Mesendoderm (in vitro differentiated cells): Measurements from ENCODE around the gene MINDY2.
A peak's percentile ranks its signal among the peaks of the same experiment; 100 is the strongest.

Experiments used
- DNase-seq: peaks from one replicate; pipeline ENCODE4 v3.0.0; 2013
- H2AK5ac ChIP-seq: 2 replicates; pipeline ENCODE4 v1.6.1; 2013; ENCODE audit warnings: low read length, inconsistent platforms
- H2BK120ac ChIP-seq: 2 replicates; pipeline ENCODE4 v1.6.1; 2013; ENCODE audit warnings: low read depth, mild to moderate bottlenecking, low read length, moderate library complexity, mixed read lengths
- H2BK15ac ChIP-seq: replicated peaks from 2 replicates; pipeline ENCODE4 v1.6.1; 2013; ENCODE audit warnings: low read depth, mild to moderate bottlenecking, moderate library complexity
- H2BK5ac ChIP-seq: 2 replicates; pipeline ENCODE4 v1.6.1; 2013; ENCODE audit warnings: low read length, inconsistent platforms
- H3K18ac ChIP-seq: 2 replicates; pipeline ENCODE4 v1.6.1; 2013; ENCODE audit warnings: mild to moderate bottlenecking, low read length, mixed read lengths
- H3K23ac ChIP-seq: one replicate; pipeline ENCODE4 v1.6.1; 2013; ENCODE audit warnings: low read length
- H3K27ac ChIP-seq: 2 replicates; pipeline ENCODE4 v1.5.1; 2013; ENCODE audit warnings: low read depth, mild to moderate bottlenecking, inconsistent platforms, low read length, moderate library complexity
- H3K27me3 ChIP-seq: 2 replicates; pipeline ENCODE4 v1.6.1; 2013; ENCODE audit warnings: low read length, control low read depth, mild to moderate bottlenecking, inconsistent platforms; ENCODE audit not compliant: insufficient read depth, poor library complexity
- H3K36me3 ChIP-seq: 2 replicates; pipeline ENCODE4 v1.6.1; 2013; ENCODE audit warnings: low read length, inconsistent platforms; ENCODE audit not compliant: control insufficient read depth, insufficient read depth
- H3K4ac ChIP-seq: one replicate; pipeline ENCODE4 v1.6.1; 2013; ENCODE audit warnings: low read depth, mild to moderate bottlenecking, low read length, moderate library complexity
- H3K4me1 ChIP-seq: 2 replicates; pipeline ENCODE4 v1.6.1; 2013; ENCODE audit warnings: low read depth, low read length, inconsistent platforms; ENCODE audit not compliant: control insufficient read depth
- H3K4me2 ChIP-seq: 2 replicates; pipeline ENCODE4 v1.6.1; 2013; ENCODE audit warnings: low read length
- H3K4me3 ChIP-seq: 2 replicates; pipeline ENCODE4 v1.5.1; 2013; ENCODE audit warnings: mild to moderate bottlenecking, low read length
- H3K56ac ChIP-seq: one replicate; pipeline ENCODE4 v1.6.1; 2013; ENCODE audit warnings: low read length
- H3K79me1 ChIP-seq: 2 replicates; pipeline ENCODE4 v1.6.1; 2013; ENCODE audit warnings: low read length, inconsistent platforms
- H3K79me2 ChIP-seq: 2 replicates; pipeline ENCODE4 v1.6.1; 2013; ENCODE audit warnings: mild to moderate bottlenecking, low read length; ENCODE audit not compliant: control insufficient read depth, insufficient read depth
- H3K9ac ChIP-seq: 2 replicates; pipeline ENCODE4 v1.6.1; 2013; ENCODE audit warnings: low read length, inconsistent platforms
- H4K5ac ChIP-seq: one replicate; pipeline ENCODE4 v1.6.1; 2013; ENCODE audit warnings: low read length
- H4K8ac ChIP-seq: one replicate; pipeline ENCODE4 v1.6.1; 2013; ENCODE audit warnings: low read depth, mild to moderate bottlenecking, control low read depth, low read length, moderate library complexity
- WGBS: extraction: QIAGEN DNeasy Blood & Tissue Kit; methylation state at CpG from one replicate; pipeline ENCODE4 v1.1.7; 2013; ENCODE audit warnings: low lambda C conversion rate, missing lambda C conversion rate; ENCODE audit not compliant: insufficient coverage; ENCODE audit errors: extremely low coverage; 5-methylcytosine and 5-hydroxymethylcytosine counted together

The MINDY2 gene

DNA sequence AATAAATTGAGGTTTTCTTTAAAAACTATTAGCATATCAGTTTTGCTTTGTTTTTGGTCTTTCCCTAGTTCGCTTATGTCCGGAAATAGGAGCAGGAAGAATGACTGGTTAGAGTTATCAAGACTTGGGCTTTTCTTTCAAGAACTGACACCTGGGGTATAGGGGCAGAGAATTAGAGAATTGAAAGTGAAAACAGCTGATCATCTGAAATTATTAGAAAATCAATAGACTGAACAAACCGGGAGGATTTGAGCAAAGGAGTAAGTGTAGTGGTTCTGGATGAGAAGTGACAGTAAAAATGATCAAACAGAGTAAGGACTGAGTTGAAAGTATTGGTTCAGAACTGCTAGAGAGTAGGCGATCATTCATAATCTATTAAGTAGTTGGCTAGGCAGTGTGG, 6.0 kb downstream of the MINDY2 start:
- Histone ChIP-seq H3K27ac (no peak overlapping the region), H4K8ac (no peak overlapping the region), H2BK120ac (no peak overlapping the region), H3K4me3 (no peak overlapping the region), H3K18ac (no peak overlapping the region), H2BK15ac (no peak overlapping the region), H3K36me3 (no peaks in the 10 kb centered on the region), H3K4me2 (no peak overlapping the region), H3K56ac (no peak overlapping the region), H3K4ac (no peak overlapping the region), H3K23ac (no peak overlapping the region), H3K27me3 (no peaks in the 10 kb centered on the region), H3K79me1 (peaks cover 7% of the 10 kb centered on the region), H2AK5ac (no peak overlapping the region), H4K5ac (no peak overlapping the region), H3K79me2 (peaks cover 8% of the 10 kb centered on the region), H3K4me1 (no peaks in the 10 kb centered on the region), H2BK5ac (no peak overlapping the region), H3K9ac (no peak overlapping the region)
- no CpG with 5 or more reads among the region's 4 CpGs for WGBS
- DNase-seq, result no peak

DNA sequence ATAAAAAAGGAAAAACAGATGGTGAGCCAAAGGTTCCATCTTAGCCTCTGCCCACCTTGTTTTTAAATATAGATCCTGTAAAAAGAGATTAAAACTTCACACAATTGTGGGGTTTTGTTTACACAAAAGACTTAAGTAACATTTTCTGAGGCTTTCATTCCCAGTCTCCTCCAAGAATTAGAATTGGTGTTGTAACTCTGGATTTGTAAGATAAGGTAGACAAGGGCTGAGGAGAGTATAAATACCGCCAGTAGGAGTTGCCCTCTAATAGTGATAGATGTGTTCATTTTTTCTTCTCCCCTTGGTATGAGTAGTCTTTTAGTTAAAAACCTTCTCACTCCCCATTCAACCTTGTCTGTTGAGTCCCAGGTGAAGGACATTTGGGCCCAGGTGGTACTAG, 8.5 kb downstream of the MINDY2 start:
- Histone ChIP-seq H3K4me2 (no peak overlapping the region), H3K18ac (no peak overlapping the region), H3K9ac (no peak overlapping the region), H4K5ac (no peak overlapping the region), H3K27me3 (no peaks in the 10 kb centered on the region), H2AK5ac (no peak overlapping the region), H3K79me1 (peaks cover 2% of the 10 kb centered on the region), H4K8ac (no peak overlapping the region), H3K79me2 (peaks cover 2% of the 10 kb centered on the region), H3K23ac (no peak overlapping the region), H3K4me1 (no peaks in the 10 kb centered on the region), H3K27ac (no peak overlapping the region), H3K4me3 (no peak overlapping the region), H2BK5ac (no peak overlapping the region), H3K36me3 (no peaks in the 10 kb centered on the region), H3K4ac (no peak overlapping the region), H2BK120ac (no peak overlapping the region), H3K56ac (no peak overlapping the region), H2BK15ac (no peak overlapping the region)
- no peak for DNase-seq
- no CpG with 5 or more reads among the region's 1 CpG for WGBS

DNA sequence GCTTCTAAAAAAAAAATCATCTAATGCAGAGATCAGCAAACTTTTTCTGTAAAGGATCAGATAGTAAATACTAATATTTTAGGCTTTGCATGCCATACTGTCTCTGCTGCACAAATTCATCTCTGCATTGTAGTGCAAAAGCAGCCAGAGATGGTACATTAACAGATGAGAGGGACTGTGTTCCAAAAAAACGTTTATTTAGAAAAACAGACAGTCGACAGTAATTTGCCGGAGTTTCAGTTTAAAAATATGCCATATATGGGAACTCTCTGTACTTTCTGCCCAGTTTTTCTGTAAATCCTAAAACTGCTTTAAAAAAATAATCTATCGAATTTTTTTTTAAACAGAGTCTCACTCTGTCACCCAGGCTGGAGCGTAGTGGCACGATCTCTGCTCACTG, 14.3 kb downstream of the MINDY2 start:
- no peaks in the 10 kb centered on the region for H3K27me3 ChIP-seq
- no peak overlapping the region for H3K56ac ChIP-seq
- H3K36me3 ChIP-seq, result no peaks in the 10 kb centered on the region
- DNase-seq, result no peak
- no peak overlapping the region for H3K4me3 ChIP-seq
- no peak overlapping the region for H2BK15ac ChIP-seq
- H2BK120ac ChIP-seq, result no peak overlapping the region
- H3K27ac ChIP-seq, result no peak overlapping the region
- no peak overlapping the region for H3K9ac ChIP-seq
- H4K8ac ChIP-seq, result no peak overlapping the region
- H3K79me1 ChIP-seq, result peaks cover 1% of the 10 kb centered on the region
- H2BK5ac ChIP-seq, result no peak overlapping the region
- no peak overlapping the region for H3K23ac ChIP-seq
- H2AK5ac ChIP-seq, result no peak overlapping the region
- H3K4me1 ChIP-seq, result no peaks in the 10 kb centered on the region
- no peak overlapping the region for H3K4me2 ChIP-seq
- H3K79me2 ChIP-seq, result no peaks in the 10 kb centered on the region
- no CpG with 5 or more reads among the region's 6 CpGs for WGBS
- H3K4ac ChIP-seq, result no peak overlapping the region
- no peak overlapping the region for H4K5ac ChIP-seq
- no peak overlapping the region for H3K18ac ChIP-seq

DNA sequence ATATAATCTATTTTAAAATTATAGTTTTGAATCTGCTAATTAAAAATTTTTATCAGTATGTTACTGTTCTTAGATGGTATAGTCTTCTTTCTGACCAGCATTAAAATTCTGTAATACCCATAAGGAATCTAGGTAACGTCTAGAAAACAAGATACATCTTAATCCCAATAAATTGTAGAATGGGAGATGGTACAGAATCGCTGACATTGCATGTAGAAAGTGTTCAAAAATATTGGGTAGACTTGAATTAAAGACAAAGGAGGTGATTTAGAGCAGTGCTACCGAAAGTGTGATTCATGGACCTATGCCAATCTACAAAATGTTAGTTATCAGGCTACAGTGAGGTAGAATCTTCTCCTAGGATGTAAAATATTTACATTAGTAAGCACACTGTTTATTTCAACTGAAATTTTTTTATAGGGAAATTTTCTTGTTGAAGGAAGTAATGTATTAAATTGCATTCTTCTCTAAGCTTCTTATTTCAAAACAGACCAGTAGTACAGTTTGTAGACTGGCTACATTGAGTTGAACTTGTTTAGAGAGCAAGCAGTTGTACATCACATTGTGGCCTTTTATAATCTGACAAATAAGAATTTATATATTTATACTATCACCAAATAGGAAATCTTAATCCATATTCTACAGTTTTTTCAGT, 17.1 kb downstream of the MINDY2 start:
- no peak overlapping the region for H3K18ac ChIP-seq
- no peak overlapping the region for H3K27ac ChIP-seq
- H3K36me3 ChIP-seq, result no peaks in the 10 kb centered on the region
- no peak for DNase-seq
- H2AK5ac ChIP-seq, result no peak overlapping the region
- WGBS, result no CpG with 5 or more reads among the region's 3 CpGs
- H3K4ac ChIP-seq, result no peak overlapping the region
- no peak overlapping the region for H4K8ac ChIP-seq
- H2BK5ac ChIP-seq, result no peak overlapping the region
- H2BK120ac ChIP-seq, result no peak overlapping the region
- no peak overlapping the region for H3K9ac ChIP-seq
- no peak overlapping the region for H2BK15ac ChIP-seq
- H3K23ac ChIP-seq, result no peak overlapping the region
- H3K27me3 ChIP-seq, result no peaks in the 10 kb centered on the region
- no peaks in the 10 kb centered on the region for H3K4me1 ChIP-seq
- no peak overlapping the region for H3K56ac ChIP-seq
- H3K4me2 ChIP-seq, result no peak overlapping the region
- H4K5ac ChIP-seq, result no peak overlapping the region
- no peaks in the 10 kb centered on the region for H3K79me2 ChIP-seq
- no peak overlapping the region for H3K4me3 ChIP-seq
- H3K79me1 ChIP-seq, result no peaks in the 10 kb centered on the region

DNA sequence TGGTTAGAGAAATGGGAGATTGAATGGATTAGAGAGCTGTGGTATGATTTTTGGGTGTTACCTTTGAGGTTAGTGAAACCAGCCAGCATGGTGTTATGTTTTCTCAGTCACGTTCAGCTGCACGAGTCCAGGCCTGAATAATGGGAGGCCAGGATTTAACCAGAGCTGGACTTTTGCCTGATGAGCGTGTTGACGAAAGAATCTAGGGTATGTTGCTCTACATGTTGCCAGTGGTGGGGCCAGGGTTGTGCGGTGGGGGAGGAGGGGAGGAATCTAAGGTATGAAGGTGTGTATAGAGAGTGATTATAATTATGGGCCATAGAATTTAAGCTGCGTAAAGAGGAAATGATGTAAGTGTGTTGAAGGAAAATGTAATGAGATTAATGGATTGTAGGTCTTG, 22.8 kb downstream of the MINDY2 start:
- H2BK15ac ChIP-seq, result no peak overlapping the region
- 100% methylated on average over 1 of the region's 6 CpGs for WGBS
- no peaks in the 10 kb centered on the region for H3K4me1 ChIP-seq
- H4K8ac ChIP-seq, result no peak overlapping the region
- no peak overlapping the region for H3K27ac ChIP-seq
- peak; percentile 57 for DNase-seq
- no peaks in the 10 kb centered on the region for H3K36me3 ChIP-seq
- H3K4ac ChIP-seq, result no peak overlapping the region
- peak overlapping the region; percentile 45 for H3K23ac ChIP-seq
- no peak overlapping the region for H2AK5ac ChIP-seq
- H3K79me2 ChIP-seq, result no peaks in the 10 kb centered on the region
- no peak overlapping the region for H3K4me2 ChIP-seq
- H3K79me1 ChIP-seq, result no peaks in the 10 kb centered on the region
- H3K27me3 ChIP-seq, result no peaks in the 10 kb centered on the region
- no peak overlapping the region for H3K4me3 ChIP-seq
- H3K18ac ChIP-seq, result no peak overlapping the region
- peak overlapping the region; percentile 15 for H3K56ac ChIP-seq
- H3K9ac ChIP-seq, result no peak overlapping the region
- no peak overlapping the region for H2BK120ac ChIP-seq
- H4K5ac ChIP-seq, result no peak overlapping the region
- H2BK5ac ChIP-seq, result no peak overlapping the region

DNA sequence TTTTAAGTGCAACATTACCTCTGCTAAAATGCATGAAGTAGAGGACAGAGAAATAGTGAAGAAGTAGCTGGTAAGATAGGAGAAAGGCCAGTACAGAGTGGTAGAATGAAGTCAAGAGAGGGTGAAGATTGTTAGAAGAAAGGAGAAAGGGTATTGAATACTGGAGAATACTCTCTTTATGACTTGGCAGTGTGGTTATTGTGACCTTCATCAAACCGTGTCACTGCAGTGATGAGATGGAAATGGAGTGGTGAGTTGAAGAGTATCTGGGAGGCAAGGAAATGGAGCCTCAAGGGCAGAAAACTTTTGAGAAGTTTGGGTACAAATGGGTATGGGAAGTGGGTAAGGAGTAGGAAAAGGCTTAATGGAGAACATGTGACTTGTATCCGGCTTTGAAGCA, 24.7 kb downstream of the MINDY2 start:
- H3K9ac ChIP-seq, result no peak overlapping the region

More for the DNA sequence above, 24.7 kb downstream of the MINDY2 start:
- Histone ChIP-seq H2BK5ac (no peak overlapping the region), H3K36me3 (no peaks in the 10 kb centered on the region), H3K79me2 (no peaks in the 10 kb centered on the region), H2BK15ac (no peak overlapping the region), H3K18ac (no peak overlapping the region), H3K4me2 (no peak overlapping the region), H3K4me1 (no peaks in the 10 kb centered on the region), H3K23ac (no peak overlapping the region), H3K4ac (no peak overlapping the region), H3K79me1 (no peaks in the 10 kb centered on the region), H3K4me3 (no peak overlapping the region), H3K56ac (no peak overlapping the region), H2AK5ac (no peak overlapping the region), H2BK120ac (no peak overlapping the region), H3K27ac (no peak overlapping the region), H4K8ac (no peak overlapping the region), H4K5ac (no peak overlapping the region), H3K27me3 (no peaks in the 10 kb centered on the region)
- WGBS, result 100% methylated on average over 1 of the region's 2 CpGs
- no peak for DNase-seq
